GM21786 (cell line): ENCODE measurements around the gene HNRNPK.
"Not testable (repeated sequence)": the region's sequence is repeated elsewhere in the genome, so short reads cannot be mapped to it uniquely, and the experiment has no call there.

Experiments
- ATAC-seq: cut with Tn5 transposase; IDR thresholded peaks from one replicate; pipeline ENCODE4 v1.9.1; 2021; ENCODE audit not compliant: unreplicated experiment

Gene HNRNPK

GRCh38 chr9:83978992-83979811, 813 bp downstream of the HNRNPK start:
- ATAC-seq = peak; percentile 30

DNA sequence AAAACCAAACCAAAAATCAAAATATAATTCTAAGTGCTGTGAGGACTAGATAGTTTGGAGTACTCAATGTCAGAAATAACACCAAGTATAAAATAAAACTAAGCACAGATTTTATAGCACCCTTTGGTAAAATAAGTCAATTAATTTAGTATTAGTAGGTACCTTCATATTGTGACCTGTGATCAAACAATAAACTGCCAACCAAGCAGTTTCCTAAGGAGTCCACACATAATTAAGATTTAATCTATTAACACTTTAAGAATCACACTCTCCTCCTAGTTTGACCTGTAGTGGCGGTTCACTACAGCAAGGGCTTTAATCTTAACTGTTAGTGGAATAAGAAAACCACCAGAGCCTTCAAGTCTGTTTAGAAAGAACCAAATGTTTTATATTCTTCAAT, 2.8 kb downstream of the HNRNPK start:
- no peak for ATAC-seq

- ATAC-seq = no peak
These were observed 3.6 kb downstream of the HNRNPK start for GRCh38 chr9:83976372-83976771.

GRCh38 chr9:83975300-83975699, 4.7 kb downstream of the HNRNPK start:
- ATAC-seq = no peak

DNA sequence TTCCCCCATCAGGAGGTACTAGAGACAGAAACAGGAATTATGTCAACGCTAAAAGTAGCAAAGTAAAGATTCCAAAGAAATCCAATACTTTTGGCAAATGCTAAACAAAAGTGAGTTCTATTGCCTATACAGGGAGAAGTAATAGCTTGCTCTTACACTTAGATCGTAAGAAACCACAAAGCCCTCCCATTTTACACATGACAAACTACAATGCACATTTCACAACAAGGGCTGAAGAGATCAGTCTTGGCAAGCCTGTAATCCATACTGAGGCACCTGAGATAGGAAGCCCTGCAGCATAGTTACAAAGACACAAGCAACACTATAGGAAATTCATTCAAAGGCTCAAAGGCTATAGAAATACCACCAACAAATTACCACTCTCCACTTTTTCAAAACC, 7.7 kb downstream of the HNRNPK start:
- ATAC-seq = no peak

GRCh38 chr9:83971485-83971884, 8.5 kb downstream of the HNRNPK start:
- ATAC-seq = no peak

GRCh38 chr9:83969602-83970001, 10.4 kb downstream of the HNRNPK start:
- no peak for ATAC-seq

- ATAC-seq = no peak
These were observed 12.9 kb downstream of the HNRNPK start for GRCh38 chr9:83967073-83967472.

DNA sequence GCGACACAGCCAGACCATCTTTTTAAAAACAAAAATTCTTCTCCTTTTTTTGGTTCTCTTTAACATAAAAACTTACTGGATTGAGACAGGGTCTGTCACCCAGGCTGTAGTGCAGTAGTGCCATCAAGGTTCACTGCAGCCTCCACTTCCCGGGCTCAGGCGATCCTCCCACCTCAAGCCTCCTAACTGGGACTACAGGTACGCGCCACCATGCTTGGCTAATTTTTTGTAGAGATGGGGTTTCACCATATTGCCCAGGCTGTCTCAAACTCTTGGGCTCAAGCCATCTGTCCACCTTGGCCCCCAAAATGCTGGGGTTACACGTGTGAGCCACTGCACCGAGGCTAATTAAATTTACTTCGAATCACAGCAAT, 13.8 kb downstream of the HNRNPK start:
- no peak for ATAC-seq

DNA sequence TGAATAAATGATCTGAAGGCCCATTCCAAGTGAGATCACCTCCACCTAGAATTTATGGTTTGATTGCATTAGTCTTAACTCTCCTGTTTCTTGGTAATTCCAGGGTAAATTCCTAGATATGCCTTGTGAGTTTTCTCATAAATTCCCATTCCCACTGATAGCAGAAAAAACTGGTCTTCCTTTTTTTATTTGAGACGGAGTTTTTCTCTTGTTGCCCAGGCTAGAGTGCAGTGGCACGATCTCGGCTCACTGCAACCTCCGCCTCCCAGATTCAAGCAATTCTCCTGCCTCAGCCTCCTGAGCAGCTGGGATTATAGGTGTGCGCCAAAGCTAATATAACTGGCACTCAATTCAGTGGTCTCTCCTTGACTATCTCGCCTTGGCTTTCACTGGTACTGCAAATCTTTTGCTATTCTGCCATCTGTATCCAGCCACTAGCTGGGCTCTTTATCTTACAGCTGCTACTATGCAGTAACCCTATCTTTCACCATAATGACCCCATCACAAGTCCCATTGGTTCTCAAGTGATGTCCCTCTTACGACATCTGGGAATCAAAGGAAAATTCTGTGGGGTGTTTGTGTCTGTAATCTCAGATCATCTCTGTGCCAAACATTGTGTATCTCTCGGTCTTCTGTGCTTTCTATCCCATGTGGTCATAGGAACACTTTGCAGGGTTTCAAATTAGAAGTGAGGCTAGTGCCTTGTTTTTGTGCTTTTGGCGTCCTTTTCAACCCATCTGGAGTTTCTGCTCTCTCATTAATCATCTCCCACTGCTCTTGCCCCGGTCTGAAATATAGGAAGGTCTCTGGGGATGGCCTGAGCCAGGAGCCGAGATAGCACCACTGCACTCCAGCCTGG, 14.4 kb downstream of the HNRNPK start:
- no peak for ATAC-seq

DNA sequence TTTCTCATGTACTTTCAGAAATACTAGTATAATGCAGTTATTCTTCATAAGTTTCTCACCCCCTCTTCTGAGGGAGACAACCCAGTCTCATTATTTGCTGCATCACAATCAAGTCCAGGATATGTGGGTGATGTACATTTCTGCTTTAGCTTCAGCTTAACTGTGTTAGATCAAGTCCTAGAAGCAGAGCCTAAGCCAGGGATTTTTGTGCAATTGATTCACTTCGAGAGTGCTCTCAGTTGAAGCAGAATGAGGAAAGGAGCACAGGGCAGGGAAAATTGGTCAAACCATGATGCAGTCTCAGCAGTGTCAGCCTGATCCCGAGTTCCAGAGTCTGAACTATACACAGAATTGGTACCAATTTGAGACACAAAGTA, 15.1 kb downstream of the HNRNPK start:
- ATAC-seq = no peak

DNA sequence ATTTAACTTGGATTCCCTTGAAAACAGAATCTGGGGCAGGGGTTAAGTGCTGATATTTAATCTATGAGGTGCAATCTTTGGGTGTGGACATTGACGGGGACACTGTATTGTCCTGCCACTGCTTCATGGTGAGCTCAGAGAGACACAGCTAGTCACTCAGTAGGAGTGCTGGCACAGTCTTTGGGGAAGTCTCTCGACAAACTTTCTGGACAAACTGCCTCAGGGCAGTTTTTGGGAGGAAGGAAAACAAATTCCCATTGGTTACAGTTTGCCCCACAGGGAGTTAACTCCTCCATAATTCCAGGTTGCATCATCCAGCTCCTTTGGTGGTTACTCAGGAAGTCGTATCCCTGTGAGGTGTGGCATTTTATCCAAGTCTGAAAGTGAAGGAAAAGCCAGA, 17.9 kb downstream of the HNRNPK start:
- ATAC-seq = no peak

DNA sequence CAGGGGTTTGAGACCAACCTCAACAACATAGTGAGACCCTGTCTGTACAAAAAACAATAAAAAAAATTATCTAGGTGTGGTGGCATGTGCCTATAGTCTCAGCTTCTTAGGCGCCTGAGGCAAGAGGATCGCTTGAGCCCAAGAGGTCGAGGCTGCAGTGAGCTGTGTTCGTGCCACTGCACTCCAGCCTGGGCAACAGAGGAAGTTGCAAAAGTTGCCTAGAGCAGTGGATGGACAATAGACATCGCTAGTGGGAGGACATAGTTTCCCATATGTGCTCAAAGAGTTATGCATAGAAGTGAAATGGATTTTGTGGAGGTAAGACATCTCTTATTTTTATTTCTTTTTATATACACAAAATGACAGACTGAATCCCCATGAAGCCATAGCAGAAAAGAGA, 19.0 kb downstream of the HNRNPK start:
- no peak for ATAC-seq

- ATAC-seq = no peak
These were observed 21.0 kb downstream of the HNRNPK start for GRCh38 chr9:83959061-83959460.

DNA sequence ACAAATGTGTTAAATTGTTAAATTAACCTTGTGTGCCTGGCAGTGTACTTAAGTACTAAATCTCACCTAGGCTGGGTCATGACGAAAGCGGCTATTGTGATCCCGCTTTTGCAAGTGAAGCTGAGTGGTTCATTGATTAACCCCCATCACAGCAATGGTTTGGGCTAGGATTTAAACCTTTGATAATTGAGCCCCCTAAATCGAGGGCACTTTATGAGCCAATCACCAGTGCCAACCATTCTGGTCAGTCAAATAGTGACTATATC, 22.8 kb downstream of the HNRNPK start:
- no peak for ATAC-seq

- peak; percentile 85 for ATAC-seq
These were observed 23.4 kb downstream of the HNRNPK start for GRCh38 chr9:83956436-83957247.

DNA sequence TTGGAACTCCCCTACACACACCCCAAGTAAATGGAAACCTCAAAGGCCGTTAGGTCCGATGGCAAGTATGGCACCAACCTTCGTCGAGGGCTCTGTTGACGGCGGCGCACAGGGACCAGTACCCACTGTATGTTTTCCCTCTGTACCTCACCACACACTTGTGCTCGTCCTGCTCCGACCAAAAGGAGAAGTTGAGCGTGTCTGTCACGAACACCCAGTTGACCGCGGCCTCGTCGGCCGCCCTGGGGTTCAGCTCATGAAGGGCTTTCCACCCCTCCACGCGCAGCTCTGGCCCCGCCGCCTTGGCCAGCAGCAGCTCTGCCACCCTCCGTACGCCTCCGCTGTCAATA, 24.0 kb downstream of the HNRNPK start:
- ATAC-seq = peak; percentile 38

DNA sequence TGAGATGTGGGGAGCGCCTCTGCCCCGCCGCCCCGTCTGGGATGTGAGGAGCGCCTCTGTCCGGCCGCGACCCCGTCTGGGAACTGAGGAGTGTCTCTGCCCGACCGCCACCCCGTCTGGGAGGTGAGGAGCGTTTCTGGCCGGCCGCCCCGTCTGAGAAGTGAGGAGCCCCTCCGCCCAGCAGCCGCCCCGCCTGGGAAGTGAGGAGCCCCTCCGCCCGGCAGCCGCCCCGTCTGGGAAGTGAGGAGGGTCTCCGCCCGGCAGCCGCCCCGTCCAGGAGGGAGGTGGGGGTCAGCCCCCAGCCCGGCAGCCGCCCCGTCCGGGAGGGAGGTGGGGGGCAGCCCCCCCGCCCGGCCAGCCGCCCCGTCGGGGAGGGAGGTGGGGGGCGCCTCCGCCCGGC, 31.9 kb downstream of the HNRNPK start:
- ATAC-seq = not testable (repeated sequence)

GRCh38 chr9:83940590-83941303, 39.3 kb downstream of the HNRNPK start:
- ATAC-seq = no peak

GRCh38 chr9:83937861-83938455, 42.1 kb downstream of the HNRNPK start:
- ATAC-seq = no peak

- ATAC-seq = no peak
These were observed 43.5 kb downstream of the HNRNPK start for GRCh38 chr9:83936523-83936922.
